Caco-2 (cell line): ENCODE measurements around the gene CCNA2. TPM values are rescaled to one million over a fixed set of nuclear protein-coding genes. Genes with fewer than 3 reads are reported as not detected.

Source experiments
- BruUV-seq: library from RNA; stranded (reverse); fragments of 400-500 nt; replicated peaks from 2 replicates; lab custom pipeline; 2021; lab: Mats Ljungman, UMichigan
- CTCF ChIA-PET: fragments of 300-600 bp; sonication (Branson Sonifier 250); formaldehyde crosslinking; loops from one replicate; lab custom pipeline; 2022; ENCODE audit warnings: antibody characterized with exemption; lab: Charles Lee
- POLR2A ChIA-PET: fragments of 300-600 bp; sonication (Branson Sonifier 250); formaldehyde crosslinking; loops from one replicate; lab custom pipeline; 2022; ENCODE audit warnings: antibody characterized with exemption; lab: Charles Lee
- DNase-seq, 2 experiments: peaks; one replicate each; pipeline versions ENCODE4 v3.0.0 to v3.0.0-alpha.2; 2020 to 2022
- H3K27me3 ChIP-seq: replicated peaks from 2 replicates; pipeline ENCODE4 v1.6.0; 2011; ENCODE audit warnings: low read length; ENCODE audit not compliant: control insufficient read depth, insufficient read depth
- H3K36me3 ChIP-seq: 2 replicates; pipeline ENCODE4 v1.5.1; 2011; ENCODE audit warnings: low read length; ENCODE audit not compliant: control insufficient read depth, insufficient read depth
- H3K4me1 ChIP-seq: fragments of 250-450 bp; sonication (Bioruptor Pico); 2 replicates; pipeline ENCODE4 v1.5.1; 2020; ENCODE audit warnings: mild to moderate bottlenecking
- H3K4me3 ChIP-seq: 2 replicates; pipeline ENCODE4 v1.5.1; 2011; ENCODE audit warnings: low read depth, mild to moderate bottlenecking, control low read depth, low read length
- H3K9me3 ChIP-seq: fragments of 250-450 bp; sonication (Bioruptor Pico); 2 replicates; pipeline ENCODE4 v1.5.1; 2020; ENCODE audit warnings: mild to moderate bottlenecking, moderate library complexity
- H3K27ac Mint-ChIP-seq: one replicate; pipeline ENCODE4 v1.8.0; 2022; ENCODE audit warnings: mixed read lengths; ENCODE audit not compliant: unreplicated experiment
- H3K27me3 Mint-ChIP-seq: one replicate; pipeline ENCODE4 v1.8.0; 2022; ENCODE audit warnings: mixed read lengths; ENCODE audit not compliant: insufficient read depth, unreplicated experiment
- H3K36me3 Mint-ChIP-seq: one replicate; pipeline ENCODE4 v1.8.0; 2022; ENCODE audit warnings: mild to moderate bottlenecking, mixed read lengths; ENCODE audit not compliant: insufficient read depth, unreplicated experiment
- H3K4me1 Mint-ChIP-seq: one replicate; pipeline ENCODE4 v1.8.0; 2022; ENCODE audit warnings: low read depth, mixed read lengths; ENCODE audit not compliant: unreplicated experiment
- H3K4me3 Mint-ChIP-seq: one replicate; pipeline ENCODE4 v1.8.0; 2022; ENCODE audit warnings: mild to moderate bottlenecking, moderate library complexity, mixed read lengths; ENCODE audit not compliant: unreplicated experiment
- H3K9me3 Mint-ChIP-seq: one replicate; pipeline ENCODE4 v1.8.0; 2022; ENCODE audit warnings: mixed read lengths; ENCODE audit not compliant: unreplicated experiment
- intact Hi-C: fragments of 100-400 bp; cut with micrococcal nuclease; formaldehyde crosslinking; loops from one replicate; pipeline ENCODE4 v1.10.0; 2022; ENCODE audit not compliant: unreplicated experiment
- total RNA-seq: library from RNA; stranded (reverse); gene quantifications from 2 replicates; pipeline ENCODE4 v1.2.3, GENCODE V29; 2022
- TF ChIP-seq, protein P1 (sequence below), 2 experiments: fragments of 200-600 bp in 1 of 2; IDR thresholded peaks; 1 replicate in 1 of 2; 2 replicates in 1 of 2; pipeline versions ENCODE4 v1.5.1 to v1.8.0; 2011 to 2022; ENCODE audit warnings: antibody characterized with exemption in 1 of 2, control low read depth in 1 of 2, inconsistent platforms in 1 of 2, low read depth in 1 of 2, low read length in 1 of 2, mild to moderate bottlenecking in 1 of 2, moderate library complexity in 1 of 2; ENCODE audit not compliant: insufficient read depth in 1 of 2, severe bottlenecking in 1 of 2, unreplicated experiment in 1 of 2

CCNA2 gene
- total RNA-seq, 1 experiment from 2014 or later = 97.9 TPM

DNA sequence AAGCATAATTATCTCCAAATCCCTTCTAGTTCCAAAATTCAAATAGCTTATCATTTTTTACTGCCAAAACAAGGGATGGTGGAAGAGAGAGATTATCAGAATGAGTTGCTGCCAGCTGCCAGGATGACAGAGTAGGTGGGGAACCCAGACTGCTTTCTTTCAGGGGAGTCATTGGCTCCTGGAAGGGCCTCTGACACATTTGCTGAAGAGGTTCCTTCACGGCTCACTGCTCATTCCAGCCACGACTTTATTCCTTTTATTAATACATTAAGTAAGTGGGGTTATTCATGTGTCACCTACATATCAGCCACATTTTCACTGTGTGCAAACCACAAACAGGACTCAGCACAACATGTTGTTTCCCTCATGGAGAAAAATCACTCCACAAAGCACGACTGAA lies 46.1 kb downstream of the CCNA2 start:
- Mint-ChIP-seq H3K36me3 (no peaks in the 10 kb centered on the region), H3K27me3 (peaks cover 14% of the 10 kb centered on the region), H3K4me1 (no peaks in the 10 kb centered on the region), H3K9me3 (no peaks in the 10 kb centered on the region), H3K27ac (no peak overlapping the region), H3K4me3 (no peak overlapping the region)
- TF ChIP-seq, protein P1, sequence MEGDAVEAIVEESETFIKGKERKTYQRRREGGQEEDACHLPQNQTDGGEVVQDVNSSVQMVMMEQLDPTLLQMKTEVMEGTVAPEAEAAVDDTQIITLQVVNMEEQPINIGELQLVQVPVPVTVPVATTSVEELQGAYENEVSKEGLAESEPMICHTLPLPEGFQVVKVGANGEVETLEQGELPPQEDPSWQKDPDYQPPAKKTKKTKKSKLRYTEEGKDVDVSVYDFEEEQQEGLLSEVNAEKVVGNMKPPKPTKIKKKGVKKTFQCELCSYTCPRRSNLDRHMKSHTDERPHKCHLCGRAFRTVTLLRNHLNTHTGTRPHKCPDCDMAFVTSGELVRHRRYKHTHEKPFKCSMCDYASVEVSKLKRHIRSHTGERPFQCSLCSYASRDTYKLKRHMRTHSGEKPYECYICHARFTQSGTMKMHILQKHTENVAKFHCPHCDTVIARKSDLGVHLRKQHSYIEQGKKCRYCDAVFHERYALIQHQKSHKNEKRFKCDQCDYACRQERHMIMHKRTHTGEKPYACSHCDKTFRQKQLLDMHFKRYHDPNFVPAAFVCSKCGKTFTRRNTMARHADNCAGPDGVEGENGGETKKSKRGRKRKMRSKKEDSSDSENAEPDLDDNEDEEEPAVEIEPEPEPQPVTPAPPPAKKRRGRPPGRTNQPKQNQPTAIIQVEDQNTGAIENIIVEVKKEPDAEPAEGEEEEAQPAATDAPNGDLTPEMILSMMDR (IDR thresholded peaks at IDR 0.05; ENCODE audit: insufficient read depth in 1 of 2, low read depth in 1 of 2, low read length in 1 of 2, severe bottlenecking in 1 of 2, unreplicated experiment in 1 of 2) = no peak
- no TSS peak for BruUV-seq
- intact Hi-C loops = no loop called here
- ChIA-PET CTCF (no interaction called here), POLR2A (no interaction called here)
- Histone ChIP-seq H3K36me3 (no peaks in the 10 kb centered on the region), H3K4me3 (no peak overlapping the region), H3K4me1 (no peaks in the 10 kb centered on the region), H3K27me3 (no peaks in the 10 kb centered on the region), H3K9me3 (no peaks in the 10 kb centered on the region)
- no peak for DNase-seq

DNA sequence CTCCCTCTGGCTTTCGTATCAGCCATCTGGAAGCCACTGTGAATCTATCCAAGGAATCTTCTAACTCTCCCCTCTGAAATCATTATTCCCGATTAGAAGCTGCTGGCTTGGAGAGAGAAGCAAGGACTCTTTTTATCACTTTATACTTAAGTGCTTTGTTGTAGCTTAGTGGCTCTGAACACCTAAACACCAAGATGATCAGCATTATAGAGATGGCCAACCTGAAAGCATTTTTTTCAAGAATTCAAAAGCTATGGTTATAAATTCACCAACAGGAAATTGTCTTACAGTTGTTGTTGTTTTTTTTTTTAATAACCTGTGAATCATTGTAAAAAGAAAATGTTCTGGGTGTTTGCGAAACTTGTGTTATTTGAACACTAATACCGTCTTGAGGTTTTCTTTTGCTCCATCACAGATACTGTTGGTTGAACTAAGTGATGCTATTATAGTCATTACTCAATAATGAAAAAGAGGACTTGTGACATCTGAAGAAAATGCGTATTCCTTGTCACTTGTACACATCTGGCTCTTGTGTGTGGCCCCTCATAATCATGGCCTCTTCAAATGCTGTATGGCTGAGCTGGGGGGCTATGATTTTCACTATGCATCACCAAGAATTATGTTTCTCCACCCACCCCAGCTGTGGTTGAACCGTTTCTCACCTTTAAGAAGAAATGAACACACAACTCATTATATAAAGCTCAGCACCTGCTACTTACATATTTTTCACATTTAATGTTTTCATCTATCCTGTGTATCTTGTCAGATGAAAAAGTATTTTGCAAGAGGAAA lies 46.9 kb downstream of the CCNA2 start:
- CTCF ChIA-PET = interaction anchor here (0.5 kb wide), 1 partner anchor 93 kb away, joined by 4 read pairs; no protein-coding TSS in a partner anchor
- no peaks in the 10 kb centered on the region for H3K9me3 Mint-ChIP-seq

DNA sequence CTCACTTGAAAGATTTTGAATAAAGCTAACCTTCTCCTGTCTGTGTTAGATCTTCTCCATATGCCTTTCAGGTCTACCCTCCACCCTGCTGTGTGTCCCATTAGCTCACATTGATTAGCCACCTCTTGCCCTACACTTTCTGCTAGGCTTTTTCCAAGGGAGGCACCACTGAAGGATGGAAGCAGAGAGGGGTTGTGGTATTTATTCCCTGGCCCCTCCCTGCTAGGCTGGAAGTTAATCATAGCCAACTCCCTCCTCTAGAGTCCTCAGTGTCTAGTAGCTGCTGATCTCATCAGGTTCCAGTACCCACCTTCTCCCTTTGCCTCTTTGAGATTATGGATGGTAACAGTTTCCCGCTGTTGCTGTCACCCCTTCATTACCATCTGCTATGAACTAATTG lies 49.8 kb downstream of the CCNA2 start:
- no TSS peak for BruUV-seq
- POLR2A ChIA-PET = no interaction called here
- no peak overlapping the region for H3K4me3 ChIP-seq
- Mint-ChIP-seq H3K36me3 (no peaks in the 10 kb centered on the region), H3K4me3 (no peak overlapping the region), H3K27me3 (peaks cover 17% of the 10 kb centered on the region), H3K9me3 (no peaks in the 10 kb centered on the region), H3K27ac (no peak overlapping the region), H3K4me1 (no peaks in the 10 kb centered on the region)
- H3K9me3 ChIP-seq = no peaks in the 10 kb centered on the region
- no peaks in the 10 kb centered on the region for H3K36me3 ChIP-seq
- no peaks in the 10 kb centered on the region for H3K27me3 ChIP-seq
- no peak for DNase-seq
- CTCF ChIA-PET = no interaction called here
- H3K4me1 ChIP-seq = no peaks in the 10 kb centered on the region
- intact Hi-C loops = no loop called here
- TF ChIP-seq, protein P1 (IDR thresholded peaks at IDR 0.05; ENCODE audit: insufficient read depth in 1 of 2, low read depth in 1 of 2, low read length in 1 of 2, severe bottlenecking in 1 of 2, unreplicated experiment in 1 of 2) = no peak

More for the DNA sequence above, 46.9 kb downstream of the CCNA2 start:
- no peak for DNase-seq
- H3K27me3 Mint-ChIP-seq = peaks cover 16% of the 10 kb centered on the region
- H3K27ac Mint-ChIP-seq = no peak overlapping the region
- TF ChIP-seq, protein P1 (IDR thresholded peaks at IDR 0.05; ENCODE audit: insufficient read depth in 1 of 2, low read depth in 1 of 2, low read length in 1 of 2, severe bottlenecking in 1 of 2, unreplicated experiment in 1 of 2) = no peak
- no peaks in the 10 kb centered on the region for H3K4me1 ChIP-seq
- no peaks in the 10 kb centered on the region for H3K9me3 ChIP-seq
- no peaks in the 10 kb centered on the region for H3K36me3 Mint-ChIP-seq
- H3K4me1 Mint-ChIP-seq = no peaks in the 10 kb centered on the region
- no peak overlapping the region for H3K4me3 ChIP-seq
- no peaks in the 10 kb centered on the region for H3K27me3 ChIP-seq
- POLR2A ChIA-PET = no interaction called here
- no TSS peak for BruUV-seq
- no peak overlapping the region for H3K4me3 Mint-ChIP-seq
- intact Hi-C loops = no loop called here
- no peaks in the 10 kb centered on the region for H3K36me3 ChIP-seq
